GM23248 (cell line): Measurements from ENCODE around the gene EMSY.
"Not testable (repeated sequence)": the region's sequence is repeated elsewhere in the genome, so short reads cannot be mapped to it uniquely, and the experiment has no call there.

Experiments used
- EZH2 ChIP-seq: fragments of 200-600 bp; sonication (generic); IDR thresholded peaks from 2 replicates; pipeline ENCODE4 v1.6.1; 2018; ENCODE audit warnings: antibody characterized with exemption, mild to moderate bottlenecking; ENCODE audit not compliant: insufficient read depth, poor library complexity, severe bottlenecking
- EZH2phosphoT487 ChIP-seq: fragments of 200-600 bp; sonication (generic); IDR thresholded peaks from 2 replicates; pipeline ENCODE4 v1.6.1; 2018; ENCODE audit warnings: antibody characterized with exemption, moderate library complexity, mild to moderate bottlenecking, low read depth; ENCODE audit not compliant: insufficient read depth

GRCh38 chr11:76401484-76401883, 43.3 kb upstream of the EMSY start:
- TF ChIP-seq EZH2phosphoT487, EZH2: not testable (repeated sequence)
